Skeletal muscle cell (primary cell): Measurements from ENCODE around the gene GPR37.

Experiments used
- DNase-seq: peaks from one replicate; pipeline ENCODE4 v3.0.0-alpha.2; 2010; ENCODE audit warnings: low read depth
- H3K4me3 ChIP-seq: 2 replicates; pipeline ENCODE4 v1.5.1; 2011; ENCODE audit warnings: low read depth, mild to moderate bottlenecking, control low read depth, low read length, moderate library complexity

The GPR37 gene

DNA sequence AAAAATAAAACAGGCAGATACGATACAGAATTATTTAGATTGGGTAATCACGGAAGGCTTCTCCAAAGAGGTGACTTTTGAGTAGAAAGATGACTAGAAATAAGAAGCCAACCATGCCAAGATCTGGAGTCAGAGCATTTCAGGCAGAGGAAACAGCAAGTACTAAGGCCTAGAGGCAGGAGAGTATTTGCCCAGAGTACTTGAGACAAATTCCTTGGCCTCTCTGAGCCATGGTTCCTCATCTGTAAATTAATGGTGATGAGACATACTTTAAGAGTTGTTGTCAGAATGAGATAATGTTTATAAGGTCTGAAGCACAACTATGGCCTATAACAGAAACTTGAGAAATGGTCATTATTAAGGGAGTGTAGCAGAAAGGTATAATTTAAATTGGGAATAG lies 15.8 kb upstream of the GPR37 start:
- DNase-seq: no peak
- H3K4me3 ChIP-seq: no peak overlapping the region

DNA sequence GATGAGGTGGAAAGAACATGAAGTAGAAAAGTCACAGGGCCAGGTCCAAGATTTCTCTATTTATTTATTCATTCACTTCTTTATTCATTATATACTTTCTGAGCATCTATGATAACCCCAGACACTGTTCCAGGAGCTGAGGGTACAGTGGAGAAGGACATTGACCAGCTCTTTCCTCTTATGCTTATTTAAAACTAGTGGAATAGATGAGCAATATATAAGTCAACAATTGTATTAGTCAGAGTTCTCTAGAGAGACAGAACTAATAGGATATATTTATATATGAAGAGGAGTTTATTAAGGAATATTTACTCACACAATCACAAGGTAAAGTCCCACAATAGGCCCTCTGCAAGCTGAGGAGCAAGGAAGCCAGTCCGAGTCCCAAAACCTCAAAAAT lies 15.0 kb upstream of the GPR37 start:
- DNase-seq: no peak

DNA sequence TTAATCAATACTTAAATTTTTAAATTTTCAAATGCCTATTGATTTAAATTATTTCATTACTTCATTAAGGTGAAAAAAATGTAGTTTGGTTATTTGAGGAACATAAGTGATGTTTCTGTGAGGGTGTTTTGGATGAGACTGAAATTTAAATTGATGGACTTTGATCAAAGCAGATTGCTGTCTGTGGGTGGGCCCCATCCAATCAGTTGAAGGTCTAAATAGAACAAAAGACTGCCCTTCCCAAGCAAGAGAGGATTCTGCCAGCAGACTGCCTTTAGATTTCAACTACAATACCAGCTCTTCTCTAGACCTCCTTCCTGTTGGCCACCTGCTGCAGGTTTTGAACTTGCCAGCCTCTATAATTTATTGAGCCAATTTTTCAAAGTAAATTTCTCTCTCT lies 14.5 kb upstream of the GPR37 start:
- H3K4me3 ChIP-seq: no peak overlapping the region
- no peak for DNase-seq

More for the DNA sequence above, 15.0 kb upstream of the GPR37 start:
- H3K4me3 ChIP-seq: no peak overlapping the region

DNA sequence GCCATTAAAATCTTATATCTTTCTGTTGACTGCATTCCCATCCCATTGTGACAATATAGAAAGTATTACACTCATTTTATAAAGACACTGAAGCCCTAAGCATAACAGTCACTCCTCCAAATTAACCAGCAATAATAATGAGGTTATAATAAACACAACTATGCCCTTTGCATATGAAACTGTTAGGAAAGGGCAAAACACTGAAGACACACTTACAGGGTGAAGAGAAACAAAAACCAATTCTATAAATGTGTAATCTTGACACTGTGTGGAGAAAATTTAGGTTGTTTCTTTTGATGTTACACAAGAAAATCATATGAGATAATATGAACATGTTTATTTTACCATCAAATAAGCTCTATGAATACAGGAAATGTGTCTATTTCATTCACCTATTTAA lies 14.0 kb upstream of the GPR37 start:
- no peak overlapping the region for H3K4me3 ChIP-seq
- no peak for DNase-seq

DNA sequence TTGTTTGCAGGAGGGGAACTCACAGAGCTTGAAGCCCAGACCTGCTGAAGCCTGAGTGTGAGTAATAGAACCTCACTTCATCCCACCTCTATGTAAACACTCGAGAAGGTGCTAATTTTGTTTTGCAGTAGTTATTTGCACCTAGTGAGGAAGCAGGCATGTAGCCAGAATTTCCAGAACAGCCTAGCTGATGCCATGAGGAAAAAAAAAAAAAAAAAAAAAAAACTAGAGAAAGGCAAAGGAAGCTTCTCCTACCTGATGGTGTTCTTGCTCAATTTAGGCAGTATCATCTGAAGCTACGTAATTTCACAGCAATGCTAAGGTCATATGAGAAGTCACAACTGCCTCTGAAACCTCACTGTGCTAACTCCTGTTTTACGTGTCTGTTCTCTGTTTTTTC lies 13.6 kb upstream of the GPR37 start:
- no peak for DNase-seq
- H3K4me3 ChIP-seq: no peak overlapping the region

DNA sequence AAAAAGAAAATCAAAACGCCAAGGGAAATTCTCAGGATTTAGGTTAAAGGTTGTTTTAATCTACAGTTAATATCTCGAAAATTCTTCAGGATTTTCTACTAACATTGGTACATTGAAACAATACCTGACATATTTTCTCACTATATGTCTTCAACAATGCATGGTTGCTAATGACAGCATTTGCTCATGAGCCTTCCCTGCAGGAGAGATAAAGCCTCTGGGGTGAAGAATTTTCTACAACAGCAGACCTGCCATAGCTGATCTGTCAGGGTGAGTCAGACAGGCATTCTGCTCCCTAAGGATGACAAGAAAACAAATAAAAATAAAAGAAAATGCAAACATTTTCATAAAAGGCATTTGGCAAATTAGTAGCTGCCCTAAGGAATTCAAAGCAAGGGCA lies 11.7 kb upstream of the GPR37 start:
- H3K4me3 ChIP-seq: no peak overlapping the region

DNA sequence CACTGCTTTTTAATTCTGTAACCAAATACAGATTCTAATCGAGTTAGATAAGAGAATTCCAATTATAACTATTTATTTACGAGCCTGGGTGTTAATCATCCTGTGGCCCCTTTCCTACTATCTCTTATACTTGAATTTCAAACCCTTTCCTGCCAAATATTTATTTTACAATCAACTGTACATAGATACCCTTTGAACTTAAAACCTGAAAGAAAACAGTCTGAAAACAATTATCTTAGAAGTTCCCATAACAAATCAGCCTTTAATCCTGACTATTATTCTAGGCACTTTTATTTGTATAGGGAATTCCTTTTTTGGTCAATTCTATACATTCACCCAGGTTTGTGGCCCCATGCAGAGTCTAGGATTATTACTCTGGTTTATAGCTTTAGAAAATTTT lies 10.6 kb upstream of the GPR37 start:
- DNase-seq: no peak
- H3K4me3 ChIP-seq: no peak overlapping the region

More for the DNA sequence above, 11.7 kb upstream of the GPR37 start:
- DNase-seq: no peak

DNA sequence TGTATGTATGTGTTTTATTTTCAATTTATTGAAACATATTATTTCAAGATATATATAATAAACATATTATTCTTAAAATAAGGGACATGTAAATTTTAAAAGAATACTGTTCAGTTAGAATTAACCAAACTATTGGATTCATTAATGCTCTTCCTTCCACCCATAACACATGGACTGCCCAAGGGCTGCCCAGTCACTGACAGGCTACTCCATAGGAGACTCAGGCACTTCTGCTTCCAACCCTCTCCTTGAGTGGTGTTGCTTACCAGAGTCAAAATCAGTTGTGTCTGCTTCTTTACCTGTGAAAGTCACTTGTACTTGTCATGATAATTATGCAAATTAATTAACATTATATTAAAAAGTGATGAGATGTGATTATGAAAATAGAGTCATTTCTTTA lies 9.8 kb upstream of the GPR37 start:
- H3K4me3 ChIP-seq: no peak overlapping the region
- no peak for DNase-seq

DNA sequence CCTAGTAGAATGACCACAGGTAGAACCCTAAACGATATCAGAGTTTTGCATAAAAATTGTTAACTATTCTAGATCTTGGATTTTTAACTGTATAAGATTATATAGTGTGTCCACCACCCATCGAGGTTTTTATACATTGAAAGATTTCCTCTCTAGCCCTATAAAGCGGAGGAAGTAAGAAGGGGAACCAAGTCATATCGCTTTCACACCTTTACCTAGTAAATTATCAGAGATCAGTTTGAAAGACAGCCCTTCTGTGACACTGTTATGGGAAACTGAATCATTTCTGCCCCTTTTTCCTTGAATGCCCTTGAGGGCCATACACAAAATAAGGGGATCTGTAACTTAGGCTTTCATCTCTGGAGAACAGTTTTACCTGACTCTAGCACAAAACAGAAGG lies 8.3 kb upstream of the GPR37 start:
- no peak overlapping the region for H3K4me3 ChIP-seq
- no peak for DNase-seq

DNA sequence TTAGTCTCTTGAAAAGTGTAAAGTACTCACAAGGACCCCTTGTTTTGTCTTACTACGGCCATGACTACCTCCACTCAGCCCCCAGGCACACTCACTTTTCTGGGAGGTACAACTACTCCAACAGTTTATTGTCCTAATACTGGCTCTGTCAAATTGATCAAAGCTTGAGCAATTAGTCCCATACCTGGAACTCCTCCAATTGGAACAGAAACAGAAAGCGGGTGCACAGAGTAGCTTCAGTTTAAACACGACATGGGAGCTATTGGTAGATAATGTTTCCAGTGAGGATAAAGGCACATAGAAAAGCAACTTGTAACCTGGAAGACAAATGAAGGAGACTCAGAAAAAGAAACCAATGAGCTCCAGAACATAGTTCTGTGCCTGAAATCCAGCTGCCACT lies 7.7 kb upstream of the GPR37 start:
- no peak for DNase-seq
- H3K4me3 ChIP-seq: no peak overlapping the region

DNA sequence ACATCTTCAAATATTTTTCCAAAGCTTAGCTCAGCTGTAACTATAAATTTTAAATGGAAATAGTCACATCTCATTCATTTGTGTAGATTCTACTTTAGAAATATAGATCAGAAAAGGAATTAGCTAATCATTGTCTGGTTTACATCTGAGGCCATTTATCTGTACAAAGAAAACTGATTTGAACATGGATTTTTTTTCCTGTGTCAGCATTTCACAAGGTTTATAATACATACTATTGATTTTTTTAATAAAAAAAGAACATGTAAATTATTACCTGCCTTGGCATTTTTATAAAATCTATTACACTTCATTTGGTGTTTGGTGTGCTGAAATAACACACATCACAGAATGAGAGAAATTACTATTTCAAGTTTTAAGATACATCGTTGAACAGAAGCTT lies 3.5 kb upstream of the GPR37 start:
- H3K4me3 ChIP-seq: no peak overlapping the region
- no peak for DNase-seq

DNA sequence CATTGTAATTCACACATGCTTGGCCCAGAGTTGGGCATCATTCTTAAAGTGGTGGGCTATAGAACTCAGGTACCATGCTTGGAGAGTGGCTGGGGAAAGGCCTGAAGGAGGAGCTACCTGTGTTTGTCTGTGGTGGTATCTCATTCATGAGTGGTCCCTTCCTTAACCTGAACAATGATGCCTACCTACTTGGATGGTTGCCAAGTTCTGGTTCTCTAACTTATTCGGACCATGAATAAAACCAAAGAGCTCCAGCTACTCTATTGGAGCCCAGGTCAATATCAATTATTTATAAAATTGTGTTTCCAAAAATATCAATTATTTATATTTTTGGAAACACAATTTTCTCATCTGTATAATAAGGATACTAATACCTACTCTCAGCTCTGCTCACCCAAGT lies 2.9 kb upstream of the GPR37 start:
- DNase-seq: no peak
- H3K4me3 ChIP-seq: no peak overlapping the region

DNA sequence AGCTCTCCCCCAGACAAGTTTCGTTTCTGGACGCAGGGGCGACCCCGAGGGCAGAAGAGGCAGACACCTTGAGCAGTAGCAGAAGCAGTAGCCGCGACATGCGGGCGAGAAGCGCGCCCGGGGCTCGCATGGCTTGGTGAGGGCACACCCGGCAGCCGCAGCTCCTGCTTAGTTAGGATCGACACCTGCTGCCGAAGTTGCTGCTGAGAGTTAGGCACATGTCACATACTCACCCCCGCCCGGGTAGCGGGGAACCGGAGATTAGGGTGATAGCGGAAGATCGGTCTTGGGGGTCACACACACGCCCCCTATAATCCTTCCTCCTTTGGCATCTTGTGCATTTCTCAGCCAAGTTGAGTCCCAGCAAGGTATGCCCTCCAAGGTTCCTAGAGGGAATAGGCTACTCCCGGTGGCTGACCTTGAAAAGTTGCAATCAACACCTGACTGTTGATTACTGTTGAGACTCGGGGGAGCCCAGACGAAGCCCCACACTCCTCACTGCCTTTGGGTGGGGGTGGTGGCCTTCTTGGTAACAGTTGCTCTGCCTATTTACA lies 668 bp downstream of the GPR37 start:
- peak overlapping the region; percentile 51 for H3K4me3 ChIP-seq
- no peak for DNase-seq

DNA sequence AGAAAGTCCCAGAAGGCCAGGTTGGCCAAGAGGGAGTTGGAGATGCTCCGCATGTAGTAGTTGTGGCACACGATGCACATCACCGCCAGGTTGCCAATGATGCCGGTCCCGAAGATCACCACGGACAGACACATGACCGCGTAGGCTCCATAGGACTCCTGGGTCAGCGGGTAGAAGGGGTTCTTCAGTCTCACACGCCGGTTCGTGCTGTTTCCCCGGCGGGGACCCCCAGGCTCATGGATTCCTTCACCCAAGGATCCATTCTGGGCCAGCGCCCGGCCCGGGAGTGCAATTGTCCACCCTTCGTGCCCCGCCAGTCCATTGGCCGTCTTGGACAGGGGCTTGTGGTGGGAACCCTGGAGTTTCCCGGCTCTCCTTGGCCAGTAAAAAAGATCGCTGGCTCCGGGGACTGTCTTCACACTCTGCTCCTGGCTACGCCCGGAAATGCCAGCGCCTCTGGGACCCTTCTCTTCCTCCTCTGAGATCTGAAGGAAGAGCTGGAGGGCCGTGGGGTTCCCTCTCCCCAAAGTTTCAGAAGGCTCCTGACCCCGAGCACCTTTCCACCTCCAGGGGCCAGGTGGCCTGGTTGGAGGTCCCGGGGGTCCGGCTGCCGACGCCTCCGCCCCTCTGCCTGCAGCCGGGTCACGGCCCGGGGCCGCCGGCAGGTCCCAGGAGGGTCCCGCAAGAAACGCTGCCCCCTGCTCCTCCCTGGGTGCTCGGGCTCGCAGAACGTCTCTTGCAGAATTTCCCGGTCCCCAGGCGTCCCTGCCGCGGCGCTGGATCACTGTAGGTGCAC lies 1.3 kb downstream of the GPR37 start:
- DNase-seq: no peak
- H3K4me3 ChIP-seq: peak overlapping the region; percentile 1

DNA sequence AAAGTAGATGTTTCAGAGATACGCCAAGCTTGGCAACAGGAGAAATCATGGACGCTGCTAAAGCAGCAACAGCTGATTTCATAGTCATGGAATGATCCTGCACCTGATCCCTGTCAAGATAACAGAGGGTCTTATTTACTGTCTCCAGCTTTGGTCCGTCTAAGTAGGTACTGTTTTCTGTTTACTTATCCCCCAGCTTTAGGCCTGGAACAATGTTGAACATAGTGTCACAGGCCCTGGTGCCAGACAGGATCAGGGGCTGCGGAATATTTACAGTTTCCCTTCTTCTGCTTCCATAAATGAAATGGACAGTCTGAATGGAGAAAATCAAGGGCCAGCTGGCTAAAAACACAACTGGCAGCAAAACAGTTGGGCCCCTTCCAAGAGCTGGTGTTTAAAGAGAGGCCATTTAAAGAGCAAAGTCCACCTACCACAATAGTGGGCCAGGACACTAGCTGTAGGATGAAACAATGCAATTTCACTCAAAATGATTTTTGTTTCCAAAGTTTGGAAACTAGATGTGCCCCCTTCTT lies 2.9 kb downstream of the GPR37 start:
- DNase-seq: no peak
- no peak overlapping the region for H3K4me3 ChIP-seq

DNA sequence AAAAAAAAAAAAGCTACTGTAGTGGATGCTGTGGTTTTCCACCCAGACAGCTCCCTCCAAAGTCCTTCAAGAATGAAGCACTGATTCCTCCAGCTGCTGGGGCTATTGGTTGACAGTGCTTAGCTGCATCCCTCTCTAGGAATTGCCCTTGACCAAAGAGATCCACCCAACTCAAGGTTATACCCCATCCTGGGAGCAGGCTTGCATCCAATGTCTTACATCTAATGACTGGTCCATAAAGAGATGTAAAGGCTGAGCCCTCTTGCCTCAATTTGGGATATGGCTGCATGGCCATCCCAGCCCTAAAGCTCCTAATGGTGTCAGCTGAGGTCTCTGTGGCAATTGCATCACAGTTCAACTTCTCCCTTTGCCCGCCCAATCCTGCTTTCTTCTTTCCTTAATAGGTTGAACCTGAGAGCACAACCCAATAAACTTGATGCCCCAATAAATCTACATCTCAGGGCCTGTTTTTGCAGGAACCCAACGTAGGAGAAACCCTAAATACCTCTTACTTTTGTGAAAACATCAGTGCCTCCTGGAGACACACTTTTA lies 4.4 kb downstream of the GPR37 start:
- no peak for DNase-seq
- no peak overlapping the region for H3K4me3 ChIP-seq

DNA sequence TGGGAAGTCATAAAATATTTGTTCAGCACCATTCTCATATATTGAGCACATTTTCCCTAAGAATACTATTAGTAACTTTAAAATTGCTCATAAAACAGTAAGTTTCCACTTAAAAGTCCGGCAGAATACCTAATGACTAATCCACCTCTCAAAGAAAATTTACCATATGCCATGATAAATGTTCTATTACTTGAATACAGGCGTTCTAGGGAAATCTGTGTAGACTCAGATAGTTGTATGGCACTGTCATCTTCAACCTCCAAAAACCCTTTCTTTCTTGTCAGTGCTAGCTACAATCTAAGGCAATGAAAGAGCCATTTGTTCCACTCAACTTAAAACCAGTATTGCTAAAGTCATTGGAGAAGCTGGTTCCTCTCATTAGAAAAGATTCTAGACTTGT lies 7.3 kb downstream of the GPR37 start:
- no peak for DNase-seq
- no peak overlapping the region for H3K4me3 ChIP-seq

DNA sequence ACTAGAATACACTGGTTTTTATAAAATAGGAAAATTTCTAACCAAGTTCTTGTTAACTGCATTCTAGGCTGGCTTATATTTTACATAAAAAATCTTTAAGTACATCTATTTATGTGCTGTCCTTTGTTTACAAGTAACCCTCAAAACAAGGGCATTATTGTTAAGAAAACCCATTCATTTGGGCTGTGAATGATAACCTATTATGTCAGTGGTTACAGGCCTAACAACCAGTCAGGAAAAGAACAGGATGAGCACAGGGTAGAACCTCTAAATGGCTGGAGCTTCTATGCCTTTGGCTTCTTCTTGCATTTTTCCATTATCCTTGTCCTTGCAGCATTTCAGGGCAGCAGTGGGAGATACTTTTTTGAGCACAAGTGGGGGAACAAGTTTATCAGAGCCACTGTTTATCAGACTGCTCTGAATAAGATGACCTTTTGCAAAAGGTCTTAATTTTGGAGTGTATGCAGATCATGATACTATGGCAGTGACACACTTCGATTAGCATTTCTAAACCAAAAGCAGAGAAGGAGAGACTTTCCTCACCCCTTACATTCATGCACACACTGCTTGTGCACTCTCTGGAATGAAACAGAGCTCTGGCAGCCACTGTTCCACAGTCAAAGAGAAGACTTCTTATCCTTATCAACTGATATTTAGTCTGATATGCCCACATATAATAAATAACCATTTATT lies 10.9 kb downstream of the GPR37 start:
- H3K4me3 ChIP-seq: no peak overlapping the region
- DNase-seq: no peak

DNA sequence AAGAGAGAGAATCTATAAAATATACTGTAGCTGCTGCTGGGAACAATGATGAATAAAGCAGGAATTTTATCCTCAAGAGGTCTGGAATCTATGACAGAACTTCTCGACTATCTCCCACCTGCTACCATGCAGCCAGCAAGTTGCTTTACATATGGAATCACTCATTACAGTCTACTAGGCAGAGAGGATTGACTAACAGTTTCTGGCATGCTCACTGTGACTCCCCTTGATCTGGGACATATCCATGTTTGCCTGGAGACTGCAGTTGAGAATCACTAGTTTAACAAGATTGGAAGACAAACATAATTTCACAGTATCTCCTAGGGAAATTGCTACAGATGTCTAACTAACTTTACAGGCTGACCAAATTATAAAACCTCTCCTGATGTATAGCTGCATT lies 13.3 kb downstream of the GPR37 start:
- no peak overlapping the region for H3K4me3 ChIP-seq
- no peak for DNase-seq

DNA sequence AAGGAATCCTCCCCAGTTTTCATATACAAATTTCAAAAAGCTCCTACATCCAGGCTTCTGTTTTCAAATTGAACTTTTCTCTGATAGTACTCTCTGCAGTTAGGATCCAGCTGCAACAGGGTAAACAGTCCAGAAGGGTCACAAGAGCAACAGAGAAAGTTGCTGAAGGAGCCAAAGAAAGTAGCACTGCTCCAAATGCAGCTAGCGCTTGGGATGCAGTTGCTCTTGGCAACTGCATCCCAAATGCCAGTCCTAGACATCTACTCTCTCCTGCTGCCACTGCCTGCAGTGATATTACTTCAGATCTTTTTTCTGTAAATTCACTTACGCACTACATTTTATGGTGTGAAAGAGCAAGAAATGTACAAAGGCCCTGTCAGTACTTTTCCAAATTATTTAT lies 14.6 kb downstream of the GPR37 start:
- H3K4me3 ChIP-seq: no peak overlapping the region
- no peak for DNase-seq
